Right lobe of liver (tissue), 4 donors: ENCODE data around the gene PNLIP.

ENCODE experiments used
- POLR2A ChIP-seq: fragments of 450-650 bp; IDR thresholded peaks from one replicate; pipeline ENCODE4 v1.6.1; 2017; ENCODE audit warnings: antibody characterized with exemption, mild to moderate bottlenecking
- TF ChIP-seq, protein P1 (sequence below), 4 donors: fragments of 200-600 bp in 3 of 4; fragments of 450-650 bp in 1 of 4; IDR thresholded peaks; one replicate each; pipeline versions ENCODE4 v1.5.1 to v1.8.0; 2016 to 2022; ENCODE audit warnings: antibody characterized with exemption in 4 of 4, mild to moderate bottlenecking in 2 of 4
- donor health status: DM: no; HTN: no; CAD: no.
- donor health status: DM: no; HTN: no; CAD: no.
- donor health status: DM: no; HTN: yes; CAD: no.

DNA sequence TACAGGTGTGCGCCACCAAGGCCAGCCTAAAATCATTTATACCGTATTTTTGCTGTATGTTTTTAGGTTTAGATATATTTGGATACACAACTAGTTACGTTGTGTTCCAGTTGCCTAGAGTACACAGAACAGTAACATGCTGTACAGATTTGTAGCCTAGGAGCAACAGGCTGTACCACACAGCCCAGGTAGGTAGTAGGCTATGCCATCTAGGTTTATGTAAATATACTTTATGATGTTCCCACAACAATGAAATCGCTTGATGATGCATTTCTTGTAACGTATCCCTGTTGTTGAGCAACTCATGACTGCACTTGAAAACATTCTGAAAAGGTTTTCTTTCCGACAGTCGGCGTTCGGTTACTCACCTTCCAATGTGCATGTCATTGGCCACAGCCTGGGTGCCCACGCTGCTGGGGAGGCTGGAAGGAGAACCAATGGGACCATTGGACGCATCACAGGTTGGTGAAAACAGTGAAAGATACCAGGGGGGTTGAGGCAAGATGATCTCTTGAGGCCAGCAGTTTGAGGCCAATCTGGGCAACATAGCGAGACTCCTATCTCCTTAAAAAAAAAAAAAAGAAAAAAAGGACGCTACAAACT is 7.7 kb downstream of the PNLIP start:
- TF ChIP-seq, protein P1, sequence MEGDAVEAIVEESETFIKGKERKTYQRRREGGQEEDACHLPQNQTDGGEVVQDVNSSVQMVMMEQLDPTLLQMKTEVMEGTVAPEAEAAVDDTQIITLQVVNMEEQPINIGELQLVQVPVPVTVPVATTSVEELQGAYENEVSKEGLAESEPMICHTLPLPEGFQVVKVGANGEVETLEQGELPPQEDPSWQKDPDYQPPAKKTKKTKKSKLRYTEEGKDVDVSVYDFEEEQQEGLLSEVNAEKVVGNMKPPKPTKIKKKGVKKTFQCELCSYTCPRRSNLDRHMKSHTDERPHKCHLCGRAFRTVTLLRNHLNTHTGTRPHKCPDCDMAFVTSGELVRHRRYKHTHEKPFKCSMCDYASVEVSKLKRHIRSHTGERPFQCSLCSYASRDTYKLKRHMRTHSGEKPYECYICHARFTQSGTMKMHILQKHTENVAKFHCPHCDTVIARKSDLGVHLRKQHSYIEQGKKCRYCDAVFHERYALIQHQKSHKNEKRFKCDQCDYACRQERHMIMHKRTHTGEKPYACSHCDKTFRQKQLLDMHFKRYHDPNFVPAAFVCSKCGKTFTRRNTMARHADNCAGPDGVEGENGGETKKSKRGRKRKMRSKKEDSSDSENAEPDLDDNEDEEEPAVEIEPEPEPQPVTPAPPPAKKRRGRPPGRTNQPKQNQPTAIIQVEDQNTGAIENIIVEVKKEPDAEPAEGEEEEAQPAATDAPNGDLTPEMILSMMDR (IDR thresholded peaks at IDR 0.05) = no peak
- no peak for TF ChIP-seq POLR2A
